Measurements from ENCODE around the gene P4HB. TPM values are rescaled to one million over a fixed set of nuclear protein-coding genes. Genes with fewer than 3 reads are reported as not detected.

Gene P4HB
- total RNA-seq, 1 donor from 2014 or later: 203 TPM

DNA sequence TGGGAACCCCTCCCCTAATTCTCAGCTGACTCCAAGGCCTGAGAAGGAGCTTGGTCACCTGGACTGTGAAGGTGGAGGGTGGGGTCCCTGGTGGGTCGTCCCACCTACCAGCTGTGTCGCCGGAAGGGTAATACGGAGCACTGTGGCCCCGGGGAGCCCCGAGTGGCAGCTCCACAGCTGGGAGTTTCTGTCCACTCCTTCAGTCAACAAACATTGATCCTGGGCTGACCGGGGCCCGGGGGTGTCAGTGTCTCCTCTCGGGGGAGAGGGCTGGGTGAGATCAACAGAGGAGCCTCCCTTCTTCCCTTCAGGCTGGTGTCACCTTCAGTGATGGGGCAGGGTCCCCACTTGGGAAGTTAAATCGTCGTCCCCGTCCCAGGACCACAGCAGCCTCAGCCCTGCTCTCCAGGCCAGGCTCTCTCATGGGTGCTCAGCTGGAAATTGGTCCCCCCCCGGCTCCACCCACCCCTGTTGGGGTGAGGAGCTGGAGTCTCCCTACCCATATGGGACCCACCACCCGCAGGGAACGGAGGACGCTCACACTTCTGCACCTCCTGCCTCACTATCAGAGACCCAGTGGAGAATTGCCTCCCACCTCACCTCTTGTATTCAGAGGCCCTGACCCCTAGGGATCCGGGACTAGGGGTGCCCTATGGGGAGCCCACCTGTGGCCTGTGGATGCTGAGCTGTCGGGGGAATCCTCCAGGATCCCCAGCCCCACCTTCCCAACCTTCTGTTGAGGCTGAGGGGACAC, 54.5 kb downstream of the P4HB start:
- Mint-ChIP-seq H3K36me3 (no peaks in the 10 kb centered on the region), H3K27ac (no peak overlapping the region), H3K4me1 (no peaks in the 10 kb centered on the region), H3K4me3 (no peak overlapping the region), H3K9me3 (peaks cover 4% of the 10 kb centered on the region), H3K27me3 (ENCODE audit: insufficient read depth, low read depth) (peaks cover 48% of the 10 kb centered on the region)
- Histone ChIP-seq H2AFZ (replicated peaks) (no peak overlapping the region), H3K79me2 (ENCODE audit: low read depth) (no peaks in the 10 kb centered on the region), H3K36me3 (no peaks in the 10 kb centered on the region), H3F3A (ENCODE audit: low read depth) (peaks cover 3% of the 10 kb centered on the region), H3K4me1 (peaks cover 12% of the 10 kb centered on the region), H3K27me3 (peaks cover 93% of the 10 kb centered on the region), H3K9me3 (ENCODE audit: low read depth) (no peaks in the 10 kb centered on the region), H3K4me3 (no peak overlapping the region), H4K20me1 (ENCODE audit: low read depth) (peaks cover 2% of the 10 kb centered on the region), H3K4me2 (no peak overlapping the region), H3K9ac (no peak overlapping the region), H3K27ac (no peak overlapping the region)
- no peak for TF ChIP-seq EZH2 (IDR thresholded peaks at IDR 0.05)
- DNase-seq (ENCODE audit: low spot score): no peak

DNA sequence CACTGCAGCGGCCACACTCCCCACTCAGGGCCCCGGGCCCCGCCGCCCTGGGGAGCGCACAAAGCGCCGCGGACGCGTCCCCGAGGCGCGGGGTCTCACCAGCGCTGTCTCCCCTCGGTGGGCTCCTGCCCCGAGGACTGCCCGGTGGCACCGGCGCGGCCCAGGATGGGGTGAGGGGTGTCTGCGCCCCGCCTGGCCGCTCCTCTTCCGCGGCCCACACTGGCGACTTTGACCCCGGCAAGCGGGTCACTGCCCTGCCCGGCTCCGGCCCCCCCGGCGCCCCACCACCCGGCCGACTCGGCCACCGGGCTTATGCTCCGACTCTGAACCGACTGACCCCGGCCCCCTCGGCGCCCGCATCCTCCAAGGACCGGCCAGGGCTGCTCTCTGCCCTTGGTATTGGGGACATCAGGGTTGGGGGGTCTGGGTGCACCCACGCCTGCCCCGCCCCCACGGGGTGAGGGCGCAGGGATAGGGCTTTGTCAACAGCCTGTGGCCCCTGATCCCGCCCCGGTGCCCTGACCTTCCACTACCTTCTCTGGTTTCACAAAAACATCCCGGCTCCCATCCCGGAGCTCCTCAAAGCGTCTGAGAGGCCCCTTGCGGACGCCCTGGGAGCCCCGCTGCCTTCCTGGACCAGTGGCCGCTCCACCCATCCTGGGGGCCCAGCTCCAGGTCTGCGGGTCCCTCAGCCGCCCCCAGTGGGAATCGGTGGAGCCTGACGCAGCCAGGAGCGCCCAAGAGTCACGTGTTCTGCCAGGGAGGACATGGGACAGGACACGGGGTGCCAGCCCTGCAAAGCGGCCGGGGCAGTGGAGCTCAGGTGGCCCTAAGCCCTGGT, 55.6 kb downstream of the P4HB start:
- Histone ChIP-seq H3K79me2 (ENCODE audit: low read depth) (no peaks in the 10 kb centered on the region), H3F3A (ENCODE audit: low read depth) (peaks cover 3% of the 10 kb centered on the region), H3K4me3 (peak overlapping the region; percentile 49), H4K20me1 (ENCODE audit: low read depth) (peaks cover 2% of the 10 kb centered on the region), H3K9ac (no peak overlapping the region), H3K4me2 (peak overlapping the region; percentile 88), H3K4me1 (peaks cover 12% of the 10 kb centered on the region), H3K27ac (no peak overlapping the region), H3K36me3 (no peaks in the 10 kb centered on the region), H3K9me3 (ENCODE audit: low read depth) (no peaks in the 10 kb centered on the region), H3K27me3 (peaks cover 100% of the 10 kb centered on the region), H2AFZ (replicated peaks) (no peak overlapping the region)
- Mint-ChIP-seq H3K36me3 (no peaks in the 10 kb centered on the region), H3K27ac (no peak overlapping the region), H3K4me1 (no peaks in the 10 kb centered on the region), H3K9me3 (peaks cover 9% of the 10 kb centered on the region), H3K27me3 (ENCODE audit: insufficient read depth, low read depth) (peaks cover 59% of the 10 kb centered on the region), H3K4me3 (no peak overlapping the region)
- TF ChIP-seq EZH2 (IDR thresholded peaks at IDR 0.05) (peak; percentile 95), EZH2phosphoT487 (IDR thresholded peaks at IDR 0.05) (peak; percentile 79)
- TF ChIP-seq, protein P1, sequence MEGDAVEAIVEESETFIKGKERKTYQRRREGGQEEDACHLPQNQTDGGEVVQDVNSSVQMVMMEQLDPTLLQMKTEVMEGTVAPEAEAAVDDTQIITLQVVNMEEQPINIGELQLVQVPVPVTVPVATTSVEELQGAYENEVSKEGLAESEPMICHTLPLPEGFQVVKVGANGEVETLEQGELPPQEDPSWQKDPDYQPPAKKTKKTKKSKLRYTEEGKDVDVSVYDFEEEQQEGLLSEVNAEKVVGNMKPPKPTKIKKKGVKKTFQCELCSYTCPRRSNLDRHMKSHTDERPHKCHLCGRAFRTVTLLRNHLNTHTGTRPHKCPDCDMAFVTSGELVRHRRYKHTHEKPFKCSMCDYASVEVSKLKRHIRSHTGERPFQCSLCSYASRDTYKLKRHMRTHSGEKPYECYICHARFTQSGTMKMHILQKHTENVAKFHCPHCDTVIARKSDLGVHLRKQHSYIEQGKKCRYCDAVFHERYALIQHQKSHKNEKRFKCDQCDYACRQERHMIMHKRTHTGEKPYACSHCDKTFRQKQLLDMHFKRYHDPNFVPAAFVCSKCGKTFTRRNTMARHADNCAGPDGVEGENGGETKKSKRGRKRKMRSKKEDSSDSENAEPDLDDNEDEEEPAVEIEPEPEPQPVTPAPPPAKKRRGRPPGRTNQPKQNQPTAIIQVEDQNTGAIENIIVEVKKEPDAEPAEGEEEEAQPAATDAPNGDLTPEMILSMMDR (IDR thresholded peaks at IDR 0.05): no peak
- DNase-seq (ENCODE audit: low spot score): peak; percentile 46

DNA sequence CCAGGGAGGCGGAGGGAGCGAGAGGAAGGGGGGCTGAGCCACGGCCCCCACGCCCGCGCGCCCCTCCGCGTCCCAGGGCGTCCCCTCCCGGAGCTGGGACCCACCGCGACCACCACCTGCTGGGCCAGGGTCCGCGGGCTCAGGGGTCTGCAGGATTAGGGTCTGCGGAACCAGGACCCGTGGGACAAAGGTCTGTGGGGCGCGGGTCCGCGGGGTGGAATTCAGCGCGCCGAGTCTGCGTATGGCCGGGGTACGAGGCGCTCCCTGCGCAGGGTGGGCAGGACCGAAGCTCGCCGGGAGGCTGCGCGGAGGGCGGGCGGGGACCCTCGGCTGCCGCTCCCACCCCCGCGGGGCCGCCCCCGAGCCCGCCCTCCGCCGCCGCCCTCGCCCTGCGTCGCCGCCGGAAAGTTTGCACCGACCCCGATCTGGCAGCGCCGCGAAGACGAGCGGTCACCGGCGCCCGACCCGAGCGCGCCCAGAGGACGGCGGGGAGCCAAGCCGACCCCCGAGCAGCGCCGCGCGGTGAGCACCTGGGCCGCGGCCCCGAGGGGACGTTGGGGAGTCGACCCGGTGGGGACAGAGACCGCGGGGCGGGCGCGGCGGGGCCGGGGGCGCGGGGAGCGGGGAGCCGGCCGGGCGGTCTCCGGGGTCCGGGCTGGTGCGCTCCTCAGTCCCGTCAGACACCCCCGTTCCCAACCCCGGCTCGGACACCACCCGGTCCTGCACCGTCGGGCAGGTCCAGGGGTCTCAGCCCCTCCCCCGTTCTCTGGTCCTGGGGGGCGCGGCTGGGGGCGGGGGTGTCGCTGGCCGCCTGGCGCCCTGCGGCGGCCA, 56.4 kb downstream of the P4HB start, which contains the start of gene GCGR:
TSS of gene GCGR (plus strand) at position 423 of the 831 bp plus-strand sequence. CDS start 4,869 bp downstream, outside the sequence.
- H3K36me3 Mint-ChIP-seq: no peaks in the 10 kb centered on the region
- H3K4me1 Mint-ChIP-seq: no peaks in the 10 kb centered on the region
- peaks cover 17% of the 10 kb centered on the region for H3K9me3 Mint-ChIP-seq
- peak within 1 kb of the TSS; percentile 88 for H3K4me2 ChIP-seq
- H3K27ac ChIP-seq: no peak within 1 kb of the TSS
- peaks cover 98% of the 10 kb centered on the region for H3K27me3 ChIP-seq
- no peak within 1 kb of the TSS for H3K9ac ChIP-seq
- H3K4me3 ChIP-seq: peak within 1 kb of the TSS; percentile 49
- H3K4me1 ChIP-seq: peaks cover 12% of the 10 kb centered on the region
- peaks cover 3% of the 10 kb centered on the region for H3F3A ChIP-seq (ENCODE audit: low read depth)
- H2AFZ ChIP-seq (replicated peaks): peak within 1 kb of the TSS; percentile 89
- no peak within 1 kb of the TSS for H3K27ac Mint-ChIP-seq
- TF ChIP-seq EZH2 (IDR thresholded peaks at IDR 0.05) (peak; percentile 3), EZH2phosphoT487 (IDR thresholded peaks at IDR 0.05) (peak; percentile 83)
- TF ChIP-seq, protein P1 (IDR thresholded peaks at IDR 0.05): no peak
- peaks cover 55% of the 10 kb centered on the region for H3K27me3 Mint-ChIP-seq (ENCODE audit: insufficient read depth, low read depth)
- H3K9me3 ChIP-seq (ENCODE audit: low read depth): no peaks in the 10 kb centered on the region
- H3K36me3 ChIP-seq: no peaks in the 10 kb centered on the region
- H3K4me3 Mint-ChIP-seq: peak within 1 kb of the TSS; percentile 65
- H4K20me1 ChIP-seq (ENCODE audit: low read depth): peaks cover 2% of the 10 kb centered on the region
- peak; percentile 49 for DNase-seq (ENCODE audit: low spot score)
- no peaks in the 10 kb centered on the region for H3K79me2 ChIP-seq (ENCODE audit: low read depth)

Data from neural progenitor cell (in vitro differentiated cells).